Smooth muscle cell (in vitro differentiated cells): ENCODE measurements around the gene SERHL2. TPM values are rescaled to one million over a fixed set of nuclear protein-coding genes. Genes with fewer than 3 reads are reported as not detected.
"Not testable (repeated sequence)": the region's sequence is repeated elsewhere in the genome, so short reads cannot be mapped to it uniquely, and the experiment has no call there.

Experiments
- DNase-seq: peaks from one replicate; lab custom pipeline; 2025; ENCODE audit not compliant: unreplicated experiment; lab: John Stamatoyannopoulos, UW
- H2AFZ ChIP-seq: fragments of 200-600 bp; sonication (generic); 2 replicates; pipeline ENCODE4 v1.6.0; 2016; ENCODE audit warnings: antibody characterized with exemption, low read depth, mild to moderate bottlenecking
- H3F3A ChIP-seq: fragments of 200-600 bp; sonication (generic); 2 replicates; pipeline ENCODE4 v1.6.0; 2017; ENCODE audit warnings: antibody characterized with exemption, low read depth
- H3K27ac ChIP-seq: fragments of 200-600 bp; sonication (generic); 2 replicates; pipeline ENCODE4 v1.5.1; 2016; ENCODE audit warnings: low read depth, mild to moderate bottlenecking
- H3K27me3 ChIP-seq: fragments of 200-600 bp; sonication (generic); 2 replicates; pipeline ENCODE4 v1.6.1; 2016; ENCODE audit warnings: low read depth, mild to moderate bottlenecking
- H3K36me3 ChIP-seq: fragments of 200-600 bp; sonication (generic); 2 replicates; pipeline ENCODE4 v1.5.1; 2016; ENCODE audit warnings: low read depth
- H3K4me1 ChIP-seq: fragments of 200-600 bp; sonication (generic); 2 replicates; pipeline ENCODE4 v1.5.1; 2016; ENCODE audit warnings: low read depth
- H3K4me2 ChIP-seq: fragments of 200-600 bp; sonication (generic); 2 replicates; pipeline ENCODE4 v1.6.0; 2016; ENCODE audit warnings: mild to moderate bottlenecking
- H3K4me3 ChIP-seq: fragments of 200-600 bp; sonication (generic); 2 replicates; pipeline ENCODE4 v1.5.1; 2016; ENCODE audit warnings: mild to moderate bottlenecking
- H3K79me2 ChIP-seq: fragments of 200-600 bp; sonication (generic); 2 replicates; pipeline ENCODE4 v1.6.0; 2016; ENCODE audit warnings: low read depth, mild to moderate bottlenecking
- H3K9ac ChIP-seq: fragments of 200-600 bp; sonication (generic); 2 replicates; pipeline ENCODE4 v1.6.0; 2016; ENCODE audit warnings: low read depth
- H3K9me3 ChIP-seq: fragments of 200-600 bp; sonication (generic); replicated peaks from 2 replicates; pipeline ENCODE4 v1.5.1; 2016; ENCODE audit warnings: low read depth
- H4K20me1 ChIP-seq: fragments of 200-600 bp; sonication (generic); 2 replicates; pipeline ENCODE4 v1.6.0; 2016; ENCODE audit warnings: low read depth
- WGBS: methylation state at CpG from one replicate; pipeline ENCODE4 v1.1.7; 2016; ENCODE audit warnings: low lambda C conversion rate; 5-methylcytosine and 5-hydroxymethylcytosine counted together
- polyA plus RNA-seq: library from polyadenylated mRNA; unstranded; fragments of >200 nt; fragmentation: Nextera tagmentation; extraction: Ambion mirVana; gene quantifications from 2 replicates; pipeline ENCODE4 v1.2.1, GENCODE V29; 2016
- total RNA-seq: library from RNA; depleted of rRNA; stranded (reverse); fragments of >200 nt; gene quantifications from 2 replicates; pipeline ENCODE4 v1.2.3, GENCODE V29; 2014
- TF ChIP-seq, protein P1 (sequence below): fragments of 200-600 bp; sonication (generic); IDR thresholded peaks from 2 replicates; pipeline ENCODE4 v1.5.1; 2017; ENCODE audit warnings: borderline replicate concordance, mild to moderate bottlenecking, antibody characterized with exemption; ENCODE audit not compliant: insufficient read depth, poor library complexity, severe bottlenecking

The SERHL2 gene
- total and polyA plus RNA-seq, 2 experiments from 2014 or later: 1.3 to 4.6 TPM

DNA sequence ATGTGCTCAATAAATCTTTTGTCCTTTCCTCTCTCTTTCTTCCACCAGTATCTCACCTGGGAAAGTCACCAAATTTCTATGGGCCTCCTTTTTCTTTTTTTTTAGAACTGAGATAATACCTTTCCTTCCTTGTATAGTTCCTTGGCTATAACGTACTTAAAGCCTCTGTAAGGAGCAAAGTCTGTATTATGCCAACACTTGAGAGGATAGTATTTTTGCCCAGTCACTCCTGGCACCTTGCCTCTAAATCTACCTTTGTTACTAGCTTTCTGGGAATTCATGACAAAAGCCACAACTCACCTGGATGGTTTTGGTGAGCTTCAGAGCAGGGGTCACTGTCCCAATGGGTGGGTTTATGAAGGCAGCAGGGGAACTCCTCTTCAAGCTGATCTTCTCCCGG lies 48.7 kb downstream of the SERHL2 start:
- DNase-seq: no peak
- Histone ChIP-seq H4K20me1 (peaks cover 83% of the 10 kb centered on the region), H3K9ac (no peak overlapping the region), H3K4me2 (no peak overlapping the region), H3F3A (no peaks in the 10 kb centered on the region), H3K27me3 (no peaks in the 10 kb centered on the region), H3K27ac (no peak overlapping the region), H2AFZ (no peak overlapping the region), H3K4me1 (no peaks in the 10 kb centered on the region), H3K79me2 (peaks cover 68% of the 10 kb centered on the region), H3K4me3 (no peak overlapping the region), H3K36me3 (peaks cover 12% of the 10 kb centered on the region), H3K9me3 (no peaks in the 10 kb centered on the region)
- WGBS: 97% methylated on average over 2 of the region's 2 CpGs
- TF ChIP-seq, protein P1, sequence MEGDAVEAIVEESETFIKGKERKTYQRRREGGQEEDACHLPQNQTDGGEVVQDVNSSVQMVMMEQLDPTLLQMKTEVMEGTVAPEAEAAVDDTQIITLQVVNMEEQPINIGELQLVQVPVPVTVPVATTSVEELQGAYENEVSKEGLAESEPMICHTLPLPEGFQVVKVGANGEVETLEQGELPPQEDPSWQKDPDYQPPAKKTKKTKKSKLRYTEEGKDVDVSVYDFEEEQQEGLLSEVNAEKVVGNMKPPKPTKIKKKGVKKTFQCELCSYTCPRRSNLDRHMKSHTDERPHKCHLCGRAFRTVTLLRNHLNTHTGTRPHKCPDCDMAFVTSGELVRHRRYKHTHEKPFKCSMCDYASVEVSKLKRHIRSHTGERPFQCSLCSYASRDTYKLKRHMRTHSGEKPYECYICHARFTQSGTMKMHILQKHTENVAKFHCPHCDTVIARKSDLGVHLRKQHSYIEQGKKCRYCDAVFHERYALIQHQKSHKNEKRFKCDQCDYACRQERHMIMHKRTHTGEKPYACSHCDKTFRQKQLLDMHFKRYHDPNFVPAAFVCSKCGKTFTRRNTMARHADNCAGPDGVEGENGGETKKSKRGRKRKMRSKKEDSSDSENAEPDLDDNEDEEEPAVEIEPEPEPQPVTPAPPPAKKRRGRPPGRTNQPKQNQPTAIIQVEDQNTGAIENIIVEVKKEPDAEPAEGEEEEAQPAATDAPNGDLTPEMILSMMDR: no peak

DNA sequence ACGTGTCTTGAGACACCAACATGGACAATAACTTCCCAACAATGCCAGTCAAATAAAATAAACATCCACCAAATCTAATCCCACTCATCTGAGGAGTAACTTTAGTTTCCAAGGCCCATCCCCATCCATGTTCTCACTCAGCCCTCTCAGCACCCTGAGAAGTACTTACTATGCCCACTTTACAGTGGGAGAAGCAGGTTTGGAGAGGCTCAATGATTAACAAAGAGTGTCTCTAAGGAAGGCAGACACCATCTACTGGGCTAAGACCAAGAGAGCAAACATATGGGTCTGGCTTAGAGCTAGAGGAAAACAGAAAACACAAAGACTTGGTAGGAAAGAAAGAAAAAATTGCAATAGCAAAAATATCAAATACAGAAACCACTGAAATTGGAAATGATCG lies 49.7 kb downstream of the SERHL2 start:
- H3K9ac ChIP-seq: no peak overlapping the region
- no peaks in the 10 kb centered on the region for H3K9me3 ChIP-seq
- H3K36me3 ChIP-seq: peaks cover 12% of the 10 kb centered on the region
- WGBS: 100% methylated on average over 2 of the region's 2 CpGs
- H3F3A ChIP-seq: no peaks in the 10 kb centered on the region
- H3K4me1 ChIP-seq: peaks cover 3% of the 10 kb centered on the region
- no peaks in the 10 kb centered on the region for H3K27me3 ChIP-seq
- H3K4me3 ChIP-seq: no peak overlapping the region
- H2AFZ ChIP-seq: no peak overlapping the region
- DNase-seq: no peak
- peaks cover 87% of the 10 kb centered on the region for H4K20me1 ChIP-seq
- H3K79me2 ChIP-seq: peaks cover 77% of the 10 kb centered on the region
- H3K27ac ChIP-seq: no peak overlapping the region
- TF ChIP-seq, protein P1: no peak
- no peak overlapping the region for H3K4me2 ChIP-seq

DNA sequence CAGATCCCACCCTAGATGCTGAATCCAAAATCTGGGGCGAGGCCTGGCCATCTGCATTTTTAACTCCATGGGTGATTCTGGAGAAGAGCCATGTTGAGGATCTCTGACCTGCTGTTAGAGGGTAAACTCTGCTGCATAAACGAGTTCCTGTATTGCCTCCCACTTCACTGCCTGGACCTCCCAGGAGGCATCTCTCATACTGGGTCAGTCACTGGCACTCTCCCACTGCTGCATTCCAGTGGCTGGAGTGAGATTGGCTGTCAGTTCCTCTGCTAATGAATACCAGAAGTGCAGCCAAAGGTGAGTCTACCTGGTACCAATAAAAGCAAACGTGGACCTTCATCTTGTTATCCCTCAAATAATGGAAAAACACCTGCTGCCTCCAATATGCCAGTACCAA lies 50.6 kb downstream of the SERHL2 start:
- H3K27me3 ChIP-seq: no peaks in the 10 kb centered on the region
- no peak overlapping the region for H3K4me3 ChIP-seq
- DNase-seq: no peak
- peaks cover 87% of the 10 kb centered on the region for H3K79me2 ChIP-seq
- peaks cover 13% of the 10 kb centered on the region for H3K4me1 ChIP-seq
- no peak overlapping the region for H3K27ac ChIP-seq
- no peaks in the 10 kb centered on the region for H3K9me3 ChIP-seq
- H3K36me3 ChIP-seq: peaks cover 8% of the 10 kb centered on the region
- peaks cover 5% of the 10 kb centered on the region for H3F3A ChIP-seq
- no peak overlapping the region for H3K4me2 ChIP-seq
- TF ChIP-seq, protein P1: no peak
- H3K9ac ChIP-seq: no peak overlapping the region
- no peak overlapping the region for H2AFZ ChIP-seq
- H4K20me1 ChIP-seq: peaks cover 90% of the 10 kb centered on the region
- 64% methylated on average over 3 of the region's 3 CpGs for WGBS

DNA sequence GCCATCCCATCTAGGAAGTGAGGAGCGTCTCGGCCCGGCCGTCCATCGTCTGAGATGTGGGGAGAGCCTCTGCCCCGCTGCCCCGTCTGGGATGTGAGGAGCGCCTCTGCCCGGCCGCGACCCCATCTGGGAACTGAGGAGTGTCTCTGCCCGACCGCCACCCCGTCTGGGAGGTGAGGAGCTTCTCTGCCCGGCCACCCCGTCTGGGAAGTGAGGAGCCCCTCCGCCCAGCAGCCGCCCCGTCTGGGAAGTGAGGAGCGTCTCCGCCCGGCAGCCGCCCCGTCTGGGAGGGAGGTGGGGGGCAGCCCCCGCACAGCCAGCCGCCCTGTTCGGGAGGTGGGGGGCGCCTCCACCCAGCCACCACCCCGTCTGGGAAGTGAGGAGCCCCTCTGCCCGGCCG lies 53.9 kb downstream of the SERHL2 start:
- not testable (repeated sequence) for H3K27me3 ChIP-seq, DNase-seq, H3K9ac ChIP-seq, H3K9me3 ChIP-seq, H3K36me3 ChIP-seq, H3K4me3 ChIP-seq, H2AFZ ChIP-seq, H3K4me2 ChIP-seq
- Histone ChIP-seq H3K79me2 (peaks cover 100% of the 10 kb centered on the region), H3K27ac (peak overlapping the region; percentile 84), H3F3A (peaks cover 16% of the 10 kb centered on the region), H3K4me1 (peaks cover 15% of the 10 kb centered on the region), H4K20me1 (peaks cover 98% of the 10 kb centered on the region)
- WGBS: 100% methylated on average over 14 of the region's 31 CpGs
